Naive B cell (primary cell): Measurements from ENCODE around the gene EQTN. TPM values are rescaled to one million over a fixed set of nuclear protein-coding genes. Genes with fewer than 3 reads are reported as not detected.

Experiments
- ATAC-seq, 2 donors: fragments of 150-1000 bp; cut with Tn5 transposase; 2 replicates each; pipeline ENCODE4 v1.10.0; 2021; ENCODE audit warnings: low read depth in 2 of 2, mild to moderate bottlenecking in 2 of 2, moderate library complexity in 2 of 2
- DNase-seq: peaks from one replicate; pipeline ENCODE4 v3.0.0; 2022
- H3K27ac Mint-ChIP-seq, 6 donors: one replicate each; pipeline ENCODE4 v1.8.0; 2020 to 2022; ENCODE audit warnings: mild to moderate bottlenecking in 6 of 6, mixed read lengths in 6 of 6, moderate library complexity in 5 of 6, inconsistent platforms in 2 of 6
- H3K27me3 Mint-ChIP-seq, 3 donors: one replicate each; pipeline ENCODE4 v1.8.0; 2021 to 2022; ENCODE audit warnings: mixed read lengths in 3 of 3, mild to moderate bottlenecking in 1 of 3
- H3K36me3 Mint-ChIP-seq, 2 donors: one replicate each; pipeline ENCODE4 v1.8.0; 2020 to 2022; ENCODE audit warnings: mixed read lengths in 2 of 2, inconsistent platforms in 1 of 2, mild to moderate bottlenecking in 1 of 2
- H3K4me1 Mint-ChIP-seq, 3 donors: one replicate each; pipeline ENCODE4 v1.8.0; 2020 to 2022; ENCODE audit warnings: mixed read lengths in 3 of 3, inconsistent platforms in 1 of 3, mild to moderate bottlenecking in 1 of 3, moderate library complexity in 1 of 3
- H3K4me3 Mint-ChIP-seq, 8 donors: one replicate each; pipeline ENCODE4 v1.8.0; 2020 to 2022; ENCODE audit warnings: mild to moderate bottlenecking in 8 of 8, mixed read lengths in 8 of 8, moderate library complexity in 8 of 8, inconsistent platforms in 2 of 8
- H3K9me3 Mint-ChIP-seq, 7 donors: one replicate each; pipeline ENCODE4 v1.8.0; 2020 to 2022; ENCODE audit warnings: mixed read lengths in 7 of 7, mild to moderate bottlenecking in 5 of 7, inconsistent platforms in 2 of 7, moderate library complexity in 1 of 7
- polyA plus RNA-seq, 6 donors: library from polyadenylated mRNA; unstranded; fragments of 300-500 nt; fragmentation: Illumina TruSeq; gene quantifications; one replicate each; pipeline ENCODE4 v1.2.3, GENCODE V29; 2021; ENCODE audit warnings: low read depth in 6 of 6

Gene EQTN
- polyA plus RNA-seq, 6 donors from 2014 or later: 0.37 to 0.62 TPM; not detected in 4

DNA sequence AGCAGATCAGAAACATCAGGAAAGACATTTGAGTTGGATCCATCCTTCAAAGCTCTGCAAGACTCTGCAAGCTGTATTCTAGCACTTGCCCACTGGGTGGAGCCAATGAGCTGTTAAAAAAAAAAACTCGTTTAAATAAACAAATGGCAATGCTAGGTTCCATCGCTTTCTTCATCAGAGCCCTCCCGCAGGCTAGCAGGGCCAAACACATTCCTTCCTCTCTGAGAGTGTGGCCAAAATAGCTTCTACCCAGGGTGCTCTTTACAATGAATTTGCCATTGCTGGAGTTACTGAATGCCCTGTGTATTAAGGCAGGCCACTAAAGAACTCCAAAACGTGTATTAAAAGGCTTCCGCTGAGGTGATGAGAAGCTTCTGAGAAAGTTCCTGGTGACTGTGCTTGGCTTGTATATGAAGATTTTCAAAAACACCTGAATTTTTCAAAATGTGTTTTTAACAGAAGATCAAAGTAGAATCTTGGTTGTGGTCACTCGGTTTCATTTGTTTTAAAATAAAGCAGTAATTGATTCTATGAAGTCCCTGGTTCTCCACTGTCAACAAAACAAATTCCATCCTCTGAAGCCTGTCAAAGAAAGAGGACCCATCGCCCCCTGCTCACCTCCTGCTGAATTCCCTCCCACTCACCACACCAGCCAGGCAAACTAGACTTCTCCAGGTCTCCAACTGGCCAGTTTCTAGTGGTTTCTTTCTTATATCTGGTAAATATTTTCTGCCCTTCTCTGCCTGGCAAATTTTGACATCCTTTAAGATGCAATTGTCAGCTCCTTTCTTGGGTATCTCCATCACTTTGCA lies 36.5 kb upstream of the EQTN start:
- no peaks in the 10 kb centered on the region for H3K27me3 Mint-ChIP-seq
- ATAC-seq (peak; percentile 76 to 86), DNase-seq (peak; percentile 67)
- peak overlapping the region in 1 of 8 donors; percentile 3 for H3K4me3 Mint-ChIP-seq
- peaks cover 12 to 18% (median 14%) of the 10 kb centered on the region in 3 donors for H3K4me1 Mint-ChIP-seq
- H3K27ac Mint-ChIP-seq: peak overlapping the region in 4 of 6 donors; percentile 42 to 83 (median 56)
- H3K9me3 Mint-ChIP-seq: no peaks in the 10 kb centered on the region
- peaks cover 19 to 31% of the 10 kb centered on the region in 2 donors for H3K36me3 Mint-ChIP-seq

GRCh38 chr9:27331393-27331792 lies 34.4 kb upstream of the EQTN start:
- Mint-ChIP-seq H3K9me3 (no peaks in the 10 kb centered on the region), H3K4me1 (peaks cover 5 to 12% (median 9%) of the 10 kb centered on the region in 3 donors), H3K27ac (peak overlapping the region in 2 of 6 donors; percentile 44 to 86), H3K4me3 (no peak overlapping the region), H3K36me3 (peaks cover 29 to 40% of the 10 kb centered on the region in 2 donors), H3K27me3 (no peaks in the 10 kb centered on the region)
- ATAC-seq (no peak), DNase-seq (no peak)

DNA sequence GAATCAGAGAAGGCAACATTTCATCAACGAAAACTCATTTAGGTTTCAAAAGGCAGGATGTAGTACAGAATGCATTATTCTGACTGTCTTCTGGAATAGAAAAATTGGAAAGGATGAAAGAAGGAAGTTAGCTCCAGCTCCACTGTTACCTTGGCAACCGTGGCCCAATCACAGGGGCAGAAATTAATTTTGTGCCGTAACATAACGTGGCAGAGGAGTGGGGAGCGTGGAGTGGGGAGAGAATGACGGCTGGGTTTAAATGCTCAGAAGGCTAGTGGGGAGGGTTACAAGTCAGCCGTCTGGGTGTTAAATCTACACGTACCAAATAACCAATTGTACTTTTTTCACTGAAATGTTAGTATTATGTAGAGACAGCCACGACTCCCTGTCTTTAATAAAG lies 32.3 kb upstream of the EQTN start:
- Mint-ChIP-seq H3K27ac (no peak overlapping the region), H3K4me1 (peaks cover 5 to 12% (median 9%) of the 10 kb centered on the region in 3 donors), H3K27me3 (no peaks in the 10 kb centered on the region), H3K4me3 (peak overlapping the region in 1 of 8 donors; percentile 34), H3K9me3 (peaks cover 0 to 4% (median 0%) of the 10 kb centered on the region in 7 donors), H3K36me3 (peaks cover 29 to 50% of the 10 kb centered on the region in 2 donors)
- ATAC-seq (no peak), DNase-seq (no peak)

GRCh38 chr9:27328483-27328882 lies 31.5 kb upstream of the EQTN start:
- H3K9me3 Mint-ChIP-seq: peaks cover 0 to 4% (median 0%) of the 10 kb centered on the region in 7 donors
- ATAC-seq: no peak
- no peak overlapping the region for H3K4me3 Mint-ChIP-seq
- peaks cover 0 to 7% (median 3%) of the 10 kb centered on the region in 3 donors for H3K4me1 Mint-ChIP-seq
- no peak for DNase-seq
- no peaks in the 10 kb centered on the region for H3K27me3 Mint-ChIP-seq
- H3K36me3 Mint-ChIP-seq: peaks cover 29 to 50% of the 10 kb centered on the region in 2 donors
- no peak overlapping the region for H3K27ac Mint-ChIP-seq

DNA sequence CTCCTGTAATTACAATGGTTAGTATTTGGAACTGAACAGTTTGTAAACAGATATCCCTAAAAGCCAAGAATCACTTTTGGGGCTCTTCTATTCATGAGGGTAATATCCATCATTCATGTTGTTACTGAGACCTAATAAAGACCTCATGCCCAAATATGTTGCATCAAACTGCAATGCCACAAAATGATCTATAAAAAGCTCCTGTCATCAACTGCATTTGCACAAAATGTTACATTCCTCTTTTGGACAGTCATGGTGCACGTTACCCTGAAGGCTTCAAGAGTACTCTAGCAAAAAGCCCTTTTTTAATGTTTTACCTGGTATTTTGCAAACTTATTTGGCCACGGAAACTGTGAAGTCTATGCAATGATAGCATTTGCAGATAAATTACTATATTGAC lies 14.2 kb upstream of the EQTN start:
- H3K27me3 Mint-ChIP-seq: peaks cover 0 to 12% (median 7%) of the 10 kb centered on the region in 3 donors
- no peak for DNase-seq
- H3K36me3 Mint-ChIP-seq: no peaks in the 10 kb centered on the region
- H3K4me3 Mint-ChIP-seq: no peak overlapping the region
- H3K27ac Mint-ChIP-seq: no peak overlapping the region
- no peaks in the 10 kb centered on the region for H3K4me1 Mint-ChIP-seq
- ATAC-seq: no peak
- no peaks in the 10 kb centered on the region for H3K9me3 Mint-ChIP-seq

DNA sequence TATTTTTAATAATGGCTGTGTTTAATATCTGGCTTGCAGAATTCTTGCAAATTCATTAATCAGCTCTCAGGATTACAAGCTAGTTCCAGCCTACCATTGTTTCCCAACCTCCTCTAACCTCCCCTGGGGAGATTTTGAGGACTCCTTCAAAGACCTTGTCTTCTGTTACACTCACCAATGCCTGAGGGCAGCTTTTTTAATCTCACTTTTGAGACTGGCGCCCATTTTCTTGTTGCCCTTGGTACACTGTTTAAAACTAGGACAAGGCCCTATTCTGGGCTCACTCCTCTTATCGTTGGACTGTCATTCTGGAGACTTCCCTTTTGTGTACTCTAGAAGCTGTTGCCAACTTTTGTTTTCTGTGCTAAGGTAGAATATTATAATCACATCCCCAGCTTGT lies 13.6 kb upstream of the EQTN start:
- no peak for ATAC-seq
- no peaks in the 10 kb centered on the region for H3K36me3 Mint-ChIP-seq
- no peaks in the 10 kb centered on the region for H3K4me1 Mint-ChIP-seq
- no peaks in the 10 kb centered on the region for H3K9me3 Mint-ChIP-seq
- H3K27me3 Mint-ChIP-seq: peaks cover 2 to 15% (median 7%) of the 10 kb centered on the region in 3 donors
- H3K4me3 Mint-ChIP-seq: no peak overlapping the region
- H3K27ac Mint-ChIP-seq: peak overlapping the region in 1 of 6 donors; percentile 3
- DNase-seq: no peak

- Mint-ChIP-seq H3K27me3 (peaks cover 6 to 14% (median 11%) of the 10 kb centered on the region in 3 donors), H3K4me1 (no peaks in the 10 kb centered on the region), H3K36me3 (no peaks in the 10 kb centered on the region), H3K9me3 (no peaks in the 10 kb centered on the region), H3K27ac (no peak overlapping the region), H3K4me3 (no peak overlapping the region)
- DNase-seq (no peak), ATAC-seq (no peak)
These were observed 11.9 kb upstream of the EQTN start for GRCh38 chr9:27308691-27309390.

DNA sequence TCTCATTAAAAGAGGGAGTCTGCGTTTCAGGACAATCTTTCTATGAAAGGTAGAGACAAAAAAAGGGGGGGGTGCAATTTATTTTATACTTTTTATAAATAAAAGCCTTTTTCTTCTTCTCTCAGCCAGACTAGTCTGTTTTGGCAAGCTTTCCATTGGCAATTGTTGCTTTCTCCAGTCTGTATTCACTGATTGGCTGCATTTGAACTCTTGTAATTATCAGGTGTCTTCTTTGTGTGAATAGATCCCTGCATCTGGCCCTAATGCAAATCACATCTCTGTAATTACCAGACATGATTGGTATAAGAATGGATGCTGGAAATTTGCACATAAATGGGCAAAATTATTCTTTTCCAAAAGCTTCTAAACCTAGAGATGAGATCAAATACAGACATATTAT lies 7.6 kb upstream of the EQTN start:
- no peaks in the 10 kb centered on the region for H3K36me3 Mint-ChIP-seq
- ATAC-seq: no peak
- H3K4me3 Mint-ChIP-seq: no peak overlapping the region
- peaks cover 6 to 20% (median 19%) of the 10 kb centered on the region in 3 donors for H3K27me3 Mint-ChIP-seq
- no peak for DNase-seq
- H3K27ac Mint-ChIP-seq: no peak overlapping the region
- no peaks in the 10 kb centered on the region for H3K4me1 Mint-ChIP-seq
- H3K9me3 Mint-ChIP-seq: no peaks in the 10 kb centered on the region

DNA sequence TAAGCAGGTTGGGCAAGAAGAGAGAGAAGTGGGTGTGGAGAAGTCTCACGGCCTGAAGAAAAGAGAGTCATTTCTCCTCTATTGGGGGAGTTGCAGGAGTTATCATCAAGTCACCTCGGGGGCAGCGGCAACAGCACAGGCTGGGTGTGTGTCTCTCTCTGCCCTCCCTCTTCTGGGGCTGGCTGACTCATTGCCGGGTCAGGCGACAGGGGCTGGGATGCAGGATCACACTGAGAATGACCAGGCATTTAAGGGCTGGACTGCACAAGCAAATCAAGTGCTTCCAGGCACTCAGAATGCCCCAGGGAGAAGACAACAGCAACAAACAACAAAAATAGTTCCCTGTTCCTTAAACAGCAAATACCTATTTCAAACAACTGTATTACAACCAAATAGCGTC lies 6.3 kb upstream of the EQTN start:
- no peak for ATAC-seq
- H3K27me3 Mint-ChIP-seq: peaks cover 6 to 20% (median 19%) of the 10 kb centered on the region in 3 donors
- no peaks in the 10 kb centered on the region for H3K9me3 Mint-ChIP-seq
- H3K36me3 Mint-ChIP-seq: no peaks in the 10 kb centered on the region
- no peak overlapping the region for H3K4me3 Mint-ChIP-seq
- no peak for DNase-seq
- H3K27ac Mint-ChIP-seq: peak overlapping the region in 1 of 6 donors; percentile 14
- H3K4me1 Mint-ChIP-seq: no peaks in the 10 kb centered on the region

- DNase-seq (no peak), ATAC-seq (no peak)
- Mint-ChIP-seq H3K36me3 (no peaks in the 10 kb centered on the region), H3K4me3 (no peak overlapping the region), H3K9me3 (no peaks in the 10 kb centered on the region), H3K27me3 (no peaks in the 10 kb centered on the region), H3K4me1 (no peaks in the 10 kb centered on the region), H3K27ac (no peak overlapping the region)
These were observed 3.0 kb downstream of the EQTN start for GRCh38 chr9:27293996-27294395.

- no peak overlapping the region for H3K27ac Mint-ChIP-seq
- H3K36me3 Mint-ChIP-seq: no peaks in the 10 kb centered on the region
- H3K27me3 Mint-ChIP-seq: peaks cover 0 to 6% (median 5%) of the 10 kb centered on the region in 3 donors
- no peaks in the 10 kb centered on the region for H3K9me3 Mint-ChIP-seq
- DNase-seq (no peak), ATAC-seq (no peak)
- no peaks in the 10 kb centered on the region for H3K4me1 Mint-ChIP-seq
- no peak overlapping the region for H3K4me3 Mint-ChIP-seq
These were observed 4.1 kb downstream of the EQTN start for GRCh38 chr9:27292659-27293405.

DNA sequence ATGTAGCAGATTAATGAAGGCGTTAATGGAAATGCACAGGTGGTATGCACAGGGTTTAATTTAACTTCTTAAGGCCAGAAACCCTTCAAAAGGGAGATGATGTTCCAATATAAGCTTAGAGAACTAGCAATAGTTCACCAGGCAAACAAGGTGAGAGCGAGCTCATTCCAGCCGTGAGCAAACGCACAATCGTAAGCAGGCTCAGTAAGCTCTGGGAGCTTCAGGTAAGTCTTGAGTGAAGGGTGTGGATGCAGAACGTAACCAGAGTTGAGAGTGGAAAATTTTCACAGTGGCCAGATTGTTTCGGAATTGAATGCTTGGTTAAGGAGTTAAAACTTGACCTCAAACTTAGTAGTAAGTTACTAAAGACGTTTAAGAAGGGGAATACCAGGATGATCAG lies 5.7 kb downstream of the EQTN start:
- Mint-ChIP-seq H3K27ac (no peak overlapping the region), H3K36me3 (no peaks in the 10 kb centered on the region), H3K4me1 (no peaks in the 10 kb centered on the region), H3K27me3 (peaks cover 0 to 8% (median 8%) of the 10 kb centered on the region in 3 donors), H3K9me3 (no peaks in the 10 kb centered on the region), H3K4me3 (no peak overlapping the region)
- no peak for DNase-seq
- ATAC-seq: no peak

DNA sequence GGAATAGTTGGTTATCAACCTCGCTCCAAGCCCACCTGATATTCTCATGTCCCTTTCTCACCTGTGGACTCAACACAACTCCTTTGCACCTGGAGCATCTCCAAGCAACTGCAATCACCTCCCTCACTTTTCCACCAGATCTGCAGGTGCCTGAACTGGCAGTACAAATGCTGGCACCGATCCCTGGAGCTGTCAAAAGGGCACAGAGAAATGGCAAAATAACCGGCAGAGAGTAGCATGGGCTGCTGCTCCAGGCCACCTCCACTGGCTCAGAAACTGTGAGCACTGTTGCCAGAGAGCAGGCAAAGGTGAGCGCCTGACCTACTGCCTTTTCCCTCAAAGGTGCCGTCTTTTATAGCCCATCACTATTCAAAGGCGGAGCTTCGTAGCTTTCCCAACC lies 14.7 kb downstream of the EQTN start:
- Mint-ChIP-seq H3K27ac (peak overlapping the region in 1 of 6 donors; percentile 34), H3K36me3 (no peaks in the 10 kb centered on the region), H3K9me3 (no peaks in the 10 kb centered on the region), H3K4me1 (peaks cover 0 to 10% (median 10%) of the 10 kb centered on the region in 3 donors), H3K4me3 (no peak overlapping the region), H3K27me3 (peaks cover 8 to 29% (median 9%) of the 10 kb centered on the region in 3 donors)
- DNase-seq (no peak), ATAC-seq (no peak)
